GM18858 (cell line): ENCODE measurements around the gene DIS3L.
"Not testable (repeated sequence)": the region's sequence is repeated elsewhere in the genome, so short reads cannot be mapped to it uniquely, and the experiment has no call there.

Experiments
- ATAC-seq: cut with Tn5 transposase; IDR thresholded peaks from one replicate; pipeline ENCODE4 v1.9.1; 2021; ENCODE audit not compliant: unreplicated experiment

The DIS3L gene

DNA sequence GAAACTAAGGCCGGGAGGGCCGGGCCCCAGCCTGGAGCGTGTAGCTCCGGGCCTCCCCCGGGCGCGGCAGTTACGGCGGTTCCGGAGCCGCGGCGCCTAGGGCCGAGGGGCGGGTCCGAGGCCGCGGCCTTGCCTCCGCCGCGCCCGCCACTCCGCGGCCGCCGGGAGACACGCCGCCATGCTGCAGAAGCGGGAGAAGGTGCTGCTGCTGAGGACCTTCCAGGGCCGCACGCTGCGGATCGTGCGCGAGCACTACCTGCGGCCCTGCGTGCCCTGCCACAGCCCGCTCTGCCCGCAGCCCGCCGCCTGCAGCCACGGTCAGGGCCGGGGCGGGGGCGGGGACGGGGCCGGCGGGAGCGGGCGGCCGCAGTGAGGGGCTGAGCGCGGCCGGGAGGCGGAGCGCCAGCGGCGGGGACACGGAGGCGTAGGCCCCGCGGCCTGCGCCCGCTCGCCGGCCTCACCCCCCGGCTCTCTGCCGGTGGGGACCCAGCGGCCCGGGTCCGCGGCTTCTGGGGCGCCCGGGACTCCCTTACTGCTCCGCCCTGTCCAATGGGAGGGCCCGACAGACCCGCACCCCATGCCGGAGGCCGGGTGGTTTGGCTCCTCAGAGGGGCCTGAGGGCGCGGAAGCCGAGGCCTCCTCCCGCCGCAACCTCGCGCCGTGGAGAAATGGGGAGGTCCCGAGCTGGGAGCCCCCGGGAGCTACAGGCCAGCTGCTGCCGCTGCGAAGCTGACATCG, at the start of gene DIS3L:
TSS of gene DIS3L (plus strand) at position 150 of the 738 bp plus-strand sequence. CDS start at position 179, 29 bp downstream.
- ATAC-seq, result peak; percentile 48

- not testable (repeated sequence) for ATAC-seq
Measured at GRCh38 chr15:66245832-66246231, 47.5 kb upstream of the DIS3L start.

DNA sequence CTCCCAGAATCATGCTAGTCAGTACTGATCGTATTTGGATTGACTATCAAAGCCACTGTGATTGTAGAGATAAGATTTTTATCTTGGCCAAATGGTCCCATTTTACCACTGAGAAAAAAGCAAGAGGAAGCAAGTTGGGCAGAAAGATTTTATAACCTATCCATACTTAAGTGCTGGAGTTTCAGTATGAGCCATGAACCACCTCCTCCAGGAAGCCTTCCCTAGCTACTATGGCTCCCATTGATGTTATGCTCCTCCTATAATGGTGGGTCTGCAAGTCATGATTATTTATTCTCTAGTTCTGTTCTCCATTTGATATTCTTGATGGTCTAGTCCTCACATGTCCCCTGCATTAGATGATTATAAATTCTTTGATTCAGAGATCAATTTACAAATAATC, 46.4 kb upstream of the DIS3L start:
- ATAC-seq, result no peak

DNA sequence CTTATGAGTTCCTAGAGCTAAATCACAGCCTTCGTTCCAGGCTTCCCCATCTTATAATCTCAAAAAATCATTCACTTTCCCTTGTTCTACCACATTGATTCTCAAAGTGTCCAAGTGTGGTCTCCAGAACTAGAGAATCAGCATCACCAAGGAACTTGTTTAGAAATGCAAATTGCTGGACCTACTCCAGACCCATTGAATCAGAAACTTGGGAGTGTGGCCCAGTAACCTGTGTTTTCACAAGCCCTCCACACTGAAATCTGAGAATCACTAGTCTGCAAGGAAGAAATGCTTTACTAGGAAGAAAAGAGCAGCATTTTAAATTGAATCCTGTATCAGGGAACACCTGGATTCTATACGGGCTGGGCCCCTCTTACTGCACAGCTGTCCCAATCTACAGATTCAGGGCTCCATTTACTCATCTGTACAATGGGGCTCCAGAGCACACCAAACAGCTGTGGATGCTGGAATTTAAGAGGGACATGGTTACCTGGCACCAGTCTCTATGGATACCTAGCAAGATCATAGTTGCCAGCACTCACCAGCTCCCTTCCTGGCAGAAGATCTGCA, 43.7 kb upstream of the DIS3L start:
- ATAC-seq, result no peak

DNA sequence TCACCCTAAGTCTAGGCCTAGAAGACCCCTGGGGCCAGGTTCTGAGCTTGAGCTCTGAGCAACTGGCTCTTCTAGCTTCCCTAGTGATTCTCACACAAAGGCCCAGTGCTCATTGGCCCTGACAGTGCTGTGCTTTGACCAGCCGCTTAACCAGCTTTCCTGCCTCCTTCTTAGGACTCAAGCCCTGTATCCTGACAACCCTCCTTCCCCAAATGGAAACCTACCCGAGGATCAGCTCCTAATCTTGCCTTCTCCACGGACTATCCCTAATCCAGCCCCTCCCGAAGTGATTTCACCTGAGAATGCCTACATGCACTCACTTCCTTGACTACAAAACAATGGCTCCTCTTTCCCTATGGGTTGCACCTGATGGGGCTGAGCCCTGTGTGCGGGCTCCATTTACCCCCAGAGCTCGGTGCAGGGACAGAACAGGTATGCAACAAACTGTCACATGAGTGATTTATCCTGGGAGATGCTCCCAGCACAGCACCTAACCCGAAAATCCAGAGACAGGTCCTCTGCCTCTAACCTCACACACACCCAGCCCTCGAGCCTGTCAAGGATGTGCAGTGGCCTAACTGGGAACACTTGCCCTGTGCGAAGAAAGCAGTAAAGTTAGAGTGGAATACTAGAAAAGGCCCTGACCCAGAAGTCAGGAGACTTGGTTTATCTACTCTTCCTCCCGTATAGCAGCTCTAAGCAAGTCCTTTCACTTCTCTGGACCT, 42.1 kb upstream of the DIS3L start:
- ATAC-seq, result no peak

DNA sequence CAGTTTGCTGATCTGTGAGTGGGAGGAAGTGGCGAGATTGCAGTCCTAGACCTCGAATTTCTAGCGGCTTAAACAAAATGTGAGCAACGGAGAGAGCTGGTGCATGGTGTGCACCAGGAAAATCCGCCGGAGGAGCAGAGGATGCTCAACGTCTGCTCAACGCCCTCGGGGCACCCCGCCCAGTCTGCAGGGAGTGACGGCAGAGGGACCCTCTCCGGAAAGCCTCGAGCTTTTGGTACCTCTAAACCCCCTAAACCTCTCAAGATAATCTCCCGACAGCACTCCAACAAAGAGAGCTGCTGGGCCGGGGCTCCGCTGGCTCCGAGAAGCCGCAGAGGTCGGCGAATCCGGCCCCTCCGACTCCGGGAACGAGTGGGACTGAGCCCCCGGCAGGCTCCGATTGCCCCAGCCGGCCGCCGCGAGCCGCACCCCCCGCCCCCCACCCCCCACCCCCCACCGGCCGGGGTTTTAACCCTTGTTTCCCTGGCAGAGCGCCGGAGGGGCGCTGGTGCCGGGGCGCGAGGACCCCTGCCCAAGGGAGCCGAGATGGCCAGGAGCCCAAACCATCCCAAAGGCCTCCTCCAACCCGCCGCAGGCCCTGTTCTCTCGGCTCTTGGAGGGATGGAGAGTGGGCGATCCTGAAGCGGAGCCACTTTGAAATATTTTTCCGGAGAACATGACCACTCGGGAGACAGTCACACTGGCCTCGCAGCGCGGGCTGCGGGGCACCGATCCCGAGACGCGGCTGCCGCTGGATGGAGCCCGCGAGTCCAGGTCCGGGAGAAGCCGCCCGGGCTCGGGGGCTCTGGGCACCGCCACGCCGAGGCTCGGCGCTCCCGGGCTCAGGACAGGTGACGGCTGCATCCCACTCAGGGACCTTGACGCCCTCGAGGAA, 41.3 kb upstream of the DIS3L start:
- no peak for ATAC-seq

DNA sequence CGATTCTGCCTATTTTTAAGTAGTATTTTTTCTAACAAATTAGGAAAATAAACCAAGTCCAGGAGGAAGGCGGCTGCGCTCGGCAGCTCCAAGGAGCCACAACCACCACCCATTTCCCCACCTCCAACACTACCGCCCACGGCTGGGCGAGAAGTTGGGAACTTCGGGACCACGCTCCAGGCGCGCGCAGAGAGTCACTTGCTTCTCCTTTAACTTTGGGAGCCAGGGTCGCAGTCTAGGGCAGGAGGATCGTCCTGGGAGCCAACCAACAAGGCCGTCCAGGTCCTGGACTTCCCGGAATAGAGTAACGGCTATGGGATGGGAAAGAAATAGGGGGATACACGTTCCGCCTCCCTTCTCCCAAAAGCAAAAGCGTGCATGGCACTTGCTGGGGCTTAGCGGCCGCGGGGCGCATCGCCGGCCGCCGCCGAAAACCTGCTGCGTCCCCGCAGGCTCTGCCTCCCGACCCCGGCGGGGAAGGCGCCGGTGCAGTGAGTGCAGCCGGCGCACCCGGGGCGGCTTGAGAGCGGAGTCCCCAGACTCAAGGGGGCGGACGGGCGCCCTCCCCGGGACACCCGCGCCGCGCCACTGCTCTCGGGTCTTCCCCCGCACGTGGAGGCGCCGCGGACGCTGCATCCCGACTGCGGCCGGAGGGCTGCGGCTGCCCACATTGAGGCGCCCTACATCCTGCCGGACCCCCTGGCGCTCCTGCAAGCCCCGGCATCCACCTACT, 40.5 kb upstream of the DIS3L start:
- ATAC-seq, result no peak

DNA sequence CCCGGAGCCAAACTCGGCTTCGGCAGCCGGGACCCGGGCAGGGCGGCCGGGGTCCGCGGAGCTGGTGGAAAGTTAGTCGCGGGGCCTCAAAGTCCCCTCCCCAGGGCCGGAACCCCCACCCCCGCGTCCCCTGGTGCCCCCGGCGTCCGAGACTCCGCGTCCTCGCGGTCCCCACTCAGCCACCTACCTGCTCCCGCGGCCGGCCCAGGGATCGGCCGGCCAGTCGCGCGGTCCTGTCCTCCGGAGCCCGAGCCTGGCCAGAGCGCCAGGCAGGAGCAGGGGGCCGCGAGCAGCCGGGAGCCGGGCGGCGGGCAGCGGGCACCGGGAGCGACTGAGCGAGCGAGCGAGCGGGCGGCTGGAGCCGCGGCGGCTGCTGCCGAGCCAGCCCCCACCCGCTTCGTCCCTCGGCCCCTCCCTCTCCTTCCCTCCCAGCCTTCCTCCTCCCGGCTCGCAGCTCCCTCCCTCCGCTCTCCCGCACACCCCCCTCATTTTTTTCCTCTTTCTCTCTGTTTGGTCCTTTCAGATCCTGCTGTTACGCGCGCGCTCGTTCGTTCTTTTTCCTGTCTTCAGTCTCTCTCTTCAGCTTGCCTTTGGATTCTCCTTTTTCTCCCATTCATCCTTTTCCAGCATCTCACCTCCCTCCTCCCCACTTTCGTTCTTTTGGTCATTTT, 39.8 kb upstream of the DIS3L start, which contains the start of gene MEGF11:
TSS of gene MEGF11 (minus strand) at position 333 of the 671 bp plus-strand sequence. CDS start 125,347 bp downstream, outside the sequence.
- no peak for ATAC-seq

DNA sequence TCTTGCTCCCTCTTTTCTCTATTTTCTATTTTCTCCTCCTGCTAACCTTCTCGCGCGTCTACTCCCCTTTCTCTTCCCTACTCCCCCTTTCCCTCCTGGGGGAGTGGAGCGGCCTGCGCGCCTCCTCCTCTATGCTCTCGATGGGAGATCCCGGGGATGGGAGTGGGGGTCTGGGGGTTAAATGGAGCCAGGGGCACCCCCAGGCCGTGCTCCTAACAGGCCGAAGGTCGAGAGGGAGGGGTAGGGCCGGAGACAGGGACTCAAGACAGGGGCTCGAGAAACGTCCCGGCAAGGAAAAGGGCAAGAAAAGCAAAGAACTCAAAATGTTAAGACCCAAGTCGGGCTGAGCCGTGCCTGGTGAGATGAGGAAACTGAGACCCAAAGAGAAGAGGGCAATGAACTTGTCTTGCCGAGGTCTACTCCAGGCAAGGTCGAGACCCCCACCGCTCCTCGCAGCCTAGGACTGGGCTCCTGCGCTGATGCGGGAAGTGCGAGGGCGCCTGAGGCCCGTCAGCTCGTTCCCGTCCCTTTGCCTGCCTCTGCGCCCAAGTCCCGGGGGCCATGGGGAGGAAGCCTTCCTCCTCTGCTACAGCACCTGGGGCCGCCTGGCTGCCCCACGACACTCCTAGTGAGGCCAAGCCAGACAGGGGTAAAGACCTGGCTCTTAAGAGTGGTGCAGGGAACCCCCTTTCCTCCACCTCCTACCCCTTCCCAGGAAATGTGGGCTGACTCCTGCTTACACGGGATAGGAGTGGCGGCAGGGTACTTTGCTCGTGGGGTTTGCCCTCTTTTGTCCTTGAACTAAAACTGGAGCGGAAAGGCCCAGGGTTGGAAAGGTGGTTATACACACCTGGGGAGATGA, 39.0 kb upstream of the DIS3L start:
- no peak for ATAC-seq

DNA sequence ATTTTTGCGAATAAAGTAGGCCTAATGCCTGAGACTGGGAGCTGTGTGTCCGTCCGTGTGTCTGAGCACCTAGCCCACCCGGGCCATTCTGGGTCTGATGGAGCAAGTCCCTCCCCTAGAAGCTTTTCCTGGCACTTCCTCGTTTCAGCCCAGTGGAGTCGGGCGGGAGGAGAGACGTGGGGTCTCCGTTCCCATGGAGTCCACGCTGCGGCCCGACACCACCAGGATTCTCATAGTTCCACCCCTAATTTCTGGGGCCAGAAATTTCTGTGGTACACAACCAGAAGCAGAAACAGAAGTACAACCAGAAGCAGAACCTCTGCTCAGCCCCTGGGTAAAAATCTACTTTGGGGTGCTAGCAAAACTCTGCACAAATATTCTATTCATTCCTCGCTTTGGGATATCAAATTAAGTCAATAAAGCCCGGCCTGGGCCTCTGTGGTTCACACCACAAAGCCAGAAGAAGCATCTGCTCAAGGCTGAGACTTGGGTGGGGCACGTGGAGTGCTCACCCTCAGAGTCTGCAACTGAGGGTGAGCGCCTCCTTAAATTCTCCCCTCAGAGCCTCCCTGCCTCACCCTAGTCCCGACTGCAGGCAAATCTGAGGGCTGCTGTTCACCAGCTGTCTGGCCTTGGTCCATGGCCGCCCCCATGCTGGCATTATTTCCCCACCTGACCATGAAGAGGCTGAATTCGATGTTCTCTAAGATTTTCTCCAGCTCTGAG, 38.3 kb upstream of the DIS3L start:
- no peak for ATAC-seq

DNA sequence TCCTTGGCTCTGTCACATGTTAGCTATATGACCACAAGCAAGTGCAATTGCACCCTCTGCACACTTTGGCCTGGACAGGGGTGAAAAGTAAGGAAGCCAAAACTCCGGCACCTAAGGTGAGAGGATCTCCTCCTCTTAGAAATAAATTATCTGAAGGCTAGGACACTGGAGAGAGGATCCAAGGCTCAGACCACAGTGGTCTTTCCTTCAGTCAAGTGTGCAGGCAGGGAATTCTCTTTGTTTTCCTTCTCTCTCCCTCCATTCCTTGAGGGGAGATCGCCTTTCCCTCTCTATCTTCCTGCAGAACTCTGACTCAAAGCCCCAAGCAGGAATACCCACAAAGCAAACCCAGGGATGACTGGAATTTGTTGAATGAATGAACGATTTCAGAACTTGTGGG, 36.7 kb upstream of the DIS3L start:
- no peak for ATAC-seq

DNA sequence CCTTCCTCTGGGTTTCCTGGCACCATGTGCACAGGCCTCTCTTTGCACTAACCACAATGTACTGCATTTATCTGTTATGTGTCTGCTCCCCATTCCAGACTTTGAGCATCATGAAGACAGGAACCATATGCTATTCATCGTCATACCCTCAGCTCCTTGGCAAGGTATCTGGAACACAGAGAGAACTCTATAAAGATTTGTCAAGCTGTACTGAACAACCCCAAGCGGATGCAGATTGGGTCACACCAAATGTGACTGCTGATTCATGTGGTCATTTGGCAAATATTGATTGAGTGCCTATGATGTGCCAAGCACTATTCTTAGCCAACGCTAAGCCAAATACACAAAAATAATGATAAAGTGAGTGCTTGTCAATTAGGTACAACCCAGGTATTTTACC, 32.3 kb upstream of the DIS3L start:
- no peak for ATAC-seq

DNA sequence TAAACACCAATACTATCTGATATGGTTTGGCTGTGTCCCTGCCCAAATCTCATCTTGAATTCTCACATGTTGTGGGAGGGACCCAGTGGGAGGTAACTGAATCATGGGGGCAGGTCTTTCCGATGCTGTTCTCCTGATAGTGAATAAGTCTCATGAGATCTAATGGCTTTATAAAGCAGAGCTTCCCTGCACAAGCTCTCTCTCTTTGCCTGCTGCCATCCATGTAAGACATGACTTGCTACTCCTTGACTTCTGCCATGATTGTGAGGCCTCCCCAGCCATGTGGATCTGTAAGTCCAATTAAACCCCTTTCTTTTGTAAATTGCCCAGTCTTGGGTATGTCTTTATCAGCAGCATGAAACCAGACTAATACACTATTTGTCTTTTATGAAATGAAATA, 30.5 kb upstream of the DIS3L start:
- not testable (repeated sequence) for ATAC-seq

GRCh38 chr15:66264859-66265513, 28.4 kb upstream of the DIS3L start:
- ATAC-seq, result no peak

DNA sequence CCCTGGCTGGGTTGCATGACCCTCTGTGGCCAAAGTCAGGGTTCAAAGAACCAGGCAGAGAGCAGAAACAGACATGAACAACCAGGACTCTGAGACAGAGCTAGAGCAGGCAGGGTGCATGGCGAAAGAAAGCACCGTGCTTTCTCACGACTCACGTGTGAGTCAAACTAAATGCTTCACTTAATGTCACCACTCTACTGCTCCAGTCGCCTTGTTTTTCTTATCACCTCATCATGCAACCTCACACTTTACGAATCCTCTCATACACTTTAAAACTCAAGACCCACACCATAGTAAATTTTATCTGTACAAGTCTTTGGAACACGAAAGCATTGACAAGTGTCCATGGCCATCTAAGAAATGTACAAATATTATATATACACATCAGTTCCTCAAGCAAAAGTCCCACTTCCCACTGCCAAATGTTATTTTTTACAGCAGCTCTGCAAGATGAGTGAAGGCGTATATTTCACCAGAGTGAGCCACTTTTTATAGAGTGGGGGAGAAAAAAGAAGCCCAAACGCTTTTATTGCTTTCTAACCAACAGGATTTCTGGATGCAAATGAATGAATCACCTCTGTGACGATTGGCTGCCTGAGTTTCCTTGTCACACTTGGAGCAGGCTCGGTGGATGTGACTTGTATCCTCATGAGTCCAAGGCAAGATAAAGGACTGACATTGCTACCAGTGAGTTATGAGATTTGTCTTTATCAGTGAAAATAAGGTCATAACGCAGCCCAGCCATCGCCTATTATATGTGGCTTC, 23.9 kb upstream of the DIS3L start:
- no peak for ATAC-seq

- no peak for ATAC-seq
Measured at GRCh38 chr15:66270932-66271331, 22.4 kb upstream of the DIS3L start.

DNA sequence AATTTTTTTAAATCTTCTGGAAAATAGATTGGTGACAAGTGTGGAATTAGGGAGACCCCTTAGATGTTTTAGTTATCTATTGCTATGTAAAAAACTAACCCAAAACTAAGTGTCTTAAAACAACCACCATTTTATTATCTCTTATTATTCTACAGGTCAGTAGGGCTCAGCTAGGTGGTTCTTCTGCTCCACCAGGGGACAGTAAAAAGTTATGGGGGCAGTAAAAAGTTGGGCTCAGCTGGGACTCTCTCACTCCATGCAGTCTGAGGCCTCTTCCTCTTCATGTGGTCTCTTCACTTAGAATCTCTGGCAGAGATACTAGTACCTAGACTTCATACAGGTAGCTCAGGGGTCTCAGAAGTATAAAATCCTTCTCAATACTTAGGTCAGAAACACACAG, 18.0 kb upstream of the DIS3L start:
- ATAC-seq, result no peak
